GM12873 (cell line): ENCODE results near the gene TMED5.

Experiments used
- CTCF ChIP-seq: IDR thresholded peaks from 2 replicates; pipeline ENCODE4 v1.5.1; 2012; ENCODE audit warnings: low read depth, mild to moderate bottlenecking, moderate library complexity, low read length, control low read depth; ENCODE audit not compliant: insufficient read depth; ENCODE audit errors: missing control alignments

The TMED5 gene

GRCh38 chr1:93164816-93165215, 15.4 kb downstream of the TMED5 start:
- TF ChIP-seq CTCF: no peak

DNA sequence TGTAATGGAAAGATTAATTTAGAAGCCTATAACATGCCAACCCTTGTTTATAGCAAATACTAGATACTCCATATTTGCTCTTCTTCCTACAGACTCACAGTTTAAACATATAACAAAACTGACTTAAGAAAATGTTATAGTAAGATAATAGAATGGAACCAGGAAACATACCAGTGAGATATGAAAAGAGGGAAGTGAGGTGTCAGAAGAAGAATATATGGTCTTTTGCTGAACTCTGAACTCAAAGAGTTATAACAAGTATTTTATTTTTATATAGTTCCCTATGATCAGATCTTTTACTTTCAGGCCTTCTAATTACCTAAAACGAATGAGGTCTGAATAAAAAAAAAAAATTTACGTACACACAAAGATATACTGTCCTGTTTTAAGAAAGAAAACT, 20.9 kb downstream of the TMED5 start:
- no peak for TF ChIP-seq CTCF

GRCh38 chr1:93155335-93155734, 24.9 kb downstream of the TMED5 start:
- no peak for TF ChIP-seq CTCF

- TF ChIP-seq CTCF: no peak
Observed at GRCh38 chr1:93154898-93155297, 25.3 kb downstream of the TMED5 start.

DNA sequence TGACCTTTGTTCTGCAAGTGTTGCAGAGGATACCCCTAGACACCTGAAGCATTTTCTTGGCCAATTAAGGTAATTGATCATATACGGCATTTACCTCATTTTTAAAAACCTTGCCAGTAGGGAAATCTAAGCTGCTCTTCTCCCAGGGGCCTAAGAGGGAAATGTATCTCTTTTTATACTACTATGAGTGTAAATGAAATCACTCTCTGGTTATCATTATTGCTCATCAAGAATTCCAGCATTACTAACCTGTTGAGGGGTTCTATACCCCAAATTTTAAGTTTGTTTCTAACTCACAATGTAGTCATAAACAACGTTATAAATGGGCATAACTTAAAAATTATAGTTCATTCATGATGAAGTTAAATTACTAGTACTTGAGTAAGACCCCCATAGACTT, 27.4 kb downstream of the TMED5 start:
- no peak for TF ChIP-seq CTCF

- TF ChIP-seq CTCF: no peak
Observed at GRCh38 chr1:93151474-93151873, 28.7 kb downstream of the TMED5 start.

GRCh38 chr1:93150729-93151128, 29.5 kb downstream of the TMED5 start:
- no peak for TF ChIP-seq CTCF
